HG03060 (cell line): Measurements from ENCODE around the gene TCEANC.

Source experiments
- ATAC-seq: cut with Tn5 transposase; IDR thresholded peaks from one replicate; pipeline ENCODE4 v1.9.1; 2021; ENCODE audit warnings: low read depth, moderate number of reproducible peaks; ENCODE audit not compliant: unreplicated experiment

TCEANC gene

DNA sequence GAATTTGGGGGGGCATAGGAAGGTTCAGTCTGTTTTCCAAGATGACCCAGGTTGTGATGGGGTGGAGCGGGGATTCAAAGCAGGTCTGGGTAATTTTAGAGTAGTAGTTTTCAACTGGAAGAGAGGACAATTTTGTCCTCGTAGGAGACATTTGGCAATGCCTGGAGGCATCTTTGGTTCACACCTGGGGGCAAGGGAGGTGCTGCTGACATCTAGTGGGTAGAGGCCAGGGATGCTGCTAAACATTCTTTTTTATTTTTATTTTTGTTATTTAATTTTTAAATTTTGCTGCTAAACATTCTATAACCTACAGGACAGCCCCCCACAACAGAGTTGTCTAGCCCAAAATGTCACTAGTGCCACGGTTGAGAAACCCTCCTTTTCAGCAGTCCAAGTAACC, 37.9 kb downstream of the TCEANC start:
- ATAC-seq = no peak

GRCh38 chrX:13691841-13692371, 39.0 kb downstream of the TCEANC start:
- ATAC-seq = no peak

DNA sequence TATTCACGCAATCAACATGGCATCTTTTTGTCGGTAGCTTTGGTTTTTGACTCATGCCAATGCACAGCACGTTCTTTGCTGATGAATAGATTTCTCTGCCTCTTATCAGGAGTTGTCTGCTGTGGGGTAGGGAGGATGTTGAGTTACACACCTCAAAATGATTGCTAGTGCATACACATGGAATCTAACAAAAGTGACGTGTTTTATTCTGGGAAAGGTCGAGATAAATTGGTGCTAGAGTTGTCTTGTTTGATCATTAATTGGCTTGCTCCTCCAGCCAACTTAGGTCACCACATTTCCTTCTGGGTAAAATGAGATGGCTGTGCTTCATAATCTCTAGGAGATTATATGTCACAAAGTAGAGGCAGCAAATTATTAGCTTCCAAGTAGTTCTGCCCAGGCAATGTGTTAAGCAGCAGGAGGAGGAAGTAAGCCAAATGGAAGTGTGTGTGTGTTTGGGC, 39.9 kb downstream of the TCEANC start:
- no peak for ATAC-seq

DNA sequence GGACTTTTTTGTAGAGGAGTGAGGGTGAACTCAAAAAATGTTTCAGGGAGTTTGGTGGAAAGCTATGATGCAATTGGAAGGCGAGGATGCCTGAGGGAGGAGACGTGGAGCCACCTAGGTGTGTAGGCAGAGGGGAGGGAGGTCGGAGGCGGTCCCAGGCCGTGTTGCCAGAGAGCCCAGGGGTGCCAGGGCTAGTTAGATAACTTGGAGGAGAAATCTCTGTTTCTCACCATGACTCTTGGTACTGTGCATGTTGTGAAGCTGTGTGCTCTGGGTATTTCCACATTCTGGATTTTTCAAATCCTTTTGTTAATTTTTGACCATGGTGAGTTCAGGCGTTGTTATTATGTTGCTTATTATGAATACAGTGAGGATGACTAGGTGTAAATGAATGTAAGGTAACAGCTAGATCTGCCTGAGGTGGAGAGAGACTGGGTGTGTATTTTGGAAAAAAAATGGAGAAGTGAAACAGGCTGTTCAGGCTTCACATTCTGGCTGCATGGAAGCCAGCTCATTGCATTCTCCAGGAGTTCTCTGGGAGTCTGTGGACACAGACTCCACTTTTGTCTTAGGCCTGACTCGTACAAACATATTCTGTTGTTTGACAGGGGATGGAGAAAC, 40.5 kb downstream of the TCEANC start:
- no peak for ATAC-seq

GRCh38 chrX:13694359-13694758, 41.4 kb downstream of the TCEANC start:
- ATAC-seq = no peak

DNA sequence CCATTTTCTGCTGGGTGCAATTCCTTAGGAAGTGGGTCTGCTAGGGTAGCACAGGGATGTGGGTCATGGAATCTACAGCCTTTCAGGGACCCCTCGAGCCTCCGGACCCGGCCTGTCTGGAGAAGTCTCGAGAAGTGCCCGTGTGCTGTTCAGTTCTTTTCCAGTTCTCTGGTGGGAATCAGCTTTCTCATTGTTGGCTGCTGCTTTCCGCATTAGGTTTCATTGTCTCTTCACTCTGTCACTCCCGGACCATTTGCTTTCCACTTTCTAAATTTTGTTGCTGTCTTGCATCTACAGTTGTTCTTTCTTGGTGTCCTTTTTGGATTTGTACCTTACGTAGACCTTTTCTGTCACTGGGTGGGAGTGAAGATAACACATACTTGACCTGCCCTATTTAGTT, 42.0 kb downstream of the TCEANC start:
- ATAC-seq = no peak

DNA sequence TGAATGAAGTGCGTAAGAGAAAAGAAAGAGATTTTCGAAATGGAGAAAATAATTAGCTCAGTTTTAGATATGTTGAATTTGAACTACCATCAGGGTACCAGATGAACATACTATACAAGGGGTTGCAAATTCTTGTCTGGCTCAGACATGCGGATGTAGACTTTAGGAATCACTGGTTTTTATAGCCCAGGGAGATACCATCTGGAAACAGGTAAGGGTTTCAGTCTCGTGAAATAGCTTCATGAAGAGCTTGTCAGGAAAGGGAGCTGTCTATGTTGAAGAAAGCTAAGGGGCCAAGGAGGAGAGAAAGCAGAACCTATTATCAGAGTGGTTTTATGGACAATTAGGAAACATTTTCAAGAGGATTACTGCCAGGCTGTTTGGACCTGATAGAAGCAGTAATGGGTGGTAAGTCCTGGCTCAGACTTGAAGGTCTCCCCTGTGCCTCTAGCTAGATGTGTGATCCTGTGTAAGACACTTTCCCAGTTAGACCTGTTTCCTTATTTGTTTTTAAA, 42.7 kb downstream of the TCEANC start:
- no peak for ATAC-seq

- ATAC-seq = peak; percentile 60
Observed at GRCh38 chrX:13697455-13697854, 44.5 kb downstream of the TCEANC start.

DNA sequence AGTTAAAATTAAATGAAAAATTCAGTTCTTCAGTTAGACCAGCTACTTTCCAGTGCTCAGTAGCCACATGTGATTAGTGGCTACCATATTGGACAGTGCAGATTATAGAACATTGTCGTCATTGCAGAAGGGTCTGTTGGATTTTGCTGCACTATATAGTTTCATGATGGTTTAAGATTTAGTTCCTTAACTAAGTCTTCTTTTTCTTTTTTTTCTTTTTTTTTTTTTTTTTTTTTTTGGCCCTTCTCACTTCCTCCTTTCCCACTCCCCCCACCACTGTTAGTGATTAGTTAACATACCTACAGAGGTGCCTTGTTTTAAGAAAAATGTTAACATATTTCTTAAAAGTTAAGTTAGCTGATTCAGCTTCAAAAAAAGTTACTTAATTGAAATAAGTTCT, 45.0 kb downstream of the TCEANC start:
- ATAC-seq = no peak

DNA sequence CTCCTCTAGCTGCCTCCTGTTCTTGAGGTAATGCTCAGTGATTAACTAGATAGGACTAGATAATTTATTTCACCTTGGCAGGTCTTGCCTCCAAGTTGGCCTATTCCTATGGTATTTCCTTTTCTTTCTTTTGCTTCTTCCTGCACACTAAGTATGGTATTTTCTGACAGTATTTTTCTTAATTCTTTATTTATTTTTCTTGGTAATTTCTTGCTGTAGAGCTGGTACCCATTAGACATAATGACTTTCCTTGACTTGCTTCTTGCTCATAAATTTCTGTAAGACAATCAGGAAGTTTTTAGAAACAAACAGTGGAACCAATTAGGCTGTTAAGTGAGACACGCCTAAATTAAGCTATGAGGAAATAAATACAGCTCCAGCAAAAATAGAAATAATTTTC, 45.5 kb downstream of the TCEANC start:
- no peak for ATAC-seq

DNA sequence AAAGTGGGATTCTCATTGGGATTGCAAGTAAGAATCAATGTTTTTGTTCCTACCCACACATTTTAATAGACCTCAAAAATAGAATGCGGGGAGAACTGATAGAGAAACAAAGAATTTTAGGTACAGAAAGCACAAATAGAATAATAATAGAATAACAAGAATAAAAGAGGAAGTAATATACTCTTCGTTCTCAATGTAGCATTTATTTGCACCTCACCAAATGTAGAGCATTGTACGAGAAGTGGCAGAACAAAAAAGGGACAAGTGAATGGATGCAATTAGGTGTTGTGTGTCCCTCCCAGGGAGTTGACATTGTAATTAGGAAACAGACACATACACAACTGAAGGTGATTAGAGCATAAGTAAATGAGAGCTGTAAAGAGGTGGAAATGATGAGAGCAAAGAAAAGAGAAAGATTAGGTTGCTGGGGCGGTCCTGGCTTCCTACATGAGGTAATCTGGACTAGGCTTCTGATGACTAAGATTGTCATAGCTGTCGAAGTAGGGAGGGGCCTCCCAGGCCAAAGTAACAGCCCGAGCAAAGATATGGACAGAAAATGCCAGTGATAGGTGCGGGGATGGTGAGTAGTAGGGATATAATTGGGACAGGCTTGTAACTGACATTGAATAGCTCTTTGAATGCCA, 46.4 kb downstream of the TCEANC start:
- peak; percentile 51 for ATAC-seq

DNA sequence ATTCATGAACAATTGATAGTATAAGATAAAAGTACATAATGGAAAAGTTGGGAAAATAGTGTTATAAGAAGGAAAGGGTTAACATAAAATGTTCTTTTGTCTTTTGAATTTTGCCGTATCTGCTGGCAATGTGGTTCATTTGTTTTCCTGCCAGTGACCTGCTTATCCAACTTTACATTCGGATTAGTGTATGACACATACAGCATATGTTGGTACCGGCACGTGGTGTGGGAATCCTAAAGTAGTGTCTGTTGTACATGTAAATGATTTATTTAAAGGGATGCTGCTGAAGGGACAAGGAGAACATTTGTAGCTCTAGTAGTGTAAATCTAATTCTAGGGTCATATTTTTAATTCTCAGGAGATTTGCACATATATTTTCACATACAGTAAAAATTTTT, 47.4 kb downstream of the TCEANC start:
- no peak for ATAC-seq

GRCh38 chrX:13702111-13702789, 49.3 kb downstream of the TCEANC start:
- ATAC-seq = no peak

DNA sequence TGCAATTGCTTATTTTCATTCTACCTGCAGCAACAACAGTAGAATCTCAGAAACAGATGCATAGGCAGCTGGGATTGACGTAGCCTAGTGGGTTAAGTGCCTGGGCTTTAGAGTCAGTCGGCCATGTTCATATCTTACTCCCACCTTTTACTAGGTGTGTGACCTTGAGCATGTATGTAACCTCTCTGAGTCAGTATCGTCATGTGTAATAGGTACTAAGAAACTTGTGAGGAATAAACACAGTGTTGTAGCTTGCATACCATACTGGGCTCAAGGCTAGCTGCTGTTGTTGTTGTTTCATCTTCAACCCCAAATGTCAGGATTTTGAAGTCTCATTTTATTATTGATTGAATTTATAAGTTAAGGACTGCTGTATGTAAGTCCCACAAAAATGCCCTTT, 50.2 kb downstream of the TCEANC start:
- no peak for ATAC-seq

DNA sequence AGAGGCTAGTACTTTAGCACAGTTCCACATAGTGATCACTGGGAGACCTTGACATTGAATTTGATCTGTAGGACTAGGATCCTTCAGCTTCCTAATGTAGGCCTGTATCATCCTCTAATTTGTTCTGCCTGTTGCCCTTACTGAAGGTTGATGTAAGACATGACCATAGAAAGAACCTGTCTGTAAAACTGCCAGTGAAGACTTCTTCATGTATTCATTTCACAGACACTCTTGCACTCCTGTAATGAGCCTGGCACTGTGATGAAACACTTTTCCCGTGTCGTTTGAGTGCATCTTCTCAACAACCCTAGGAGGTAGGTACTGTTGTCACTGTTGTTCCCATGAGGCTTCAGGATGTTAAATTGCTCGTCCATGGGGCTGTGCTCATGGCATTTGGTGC, 50.6 kb downstream of the TCEANC start:
- ATAC-seq = no peak

DNA sequence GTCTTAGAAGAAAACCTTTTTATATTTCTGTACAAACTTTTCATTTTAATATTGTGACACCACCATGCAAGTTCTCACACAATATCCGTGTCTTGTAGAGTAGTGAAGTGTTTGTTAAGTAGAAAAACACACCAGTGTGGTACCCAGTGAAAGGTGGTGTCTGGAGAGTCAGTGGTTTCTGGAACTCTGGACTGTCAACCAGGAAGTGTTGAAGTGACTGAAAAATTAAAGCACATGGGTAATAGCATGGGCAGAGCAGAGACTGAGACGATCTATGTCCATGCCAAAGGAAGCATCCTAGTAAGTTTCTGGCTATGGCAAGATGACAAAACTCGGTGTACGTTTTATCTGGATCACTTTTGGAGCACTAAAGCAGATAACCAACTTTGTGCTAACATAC, 58.2 kb downstream of the TCEANC start:
- no peak for ATAC-seq
